KMS-11 (cell line): ENCODE results near the gene EML1.

Source experiments
- H2AFZ ChIP-seq: fragments of 200-600 bp; sonication (generic); 2 replicates; pipeline ENCODE4 v1.6.1; 2016; ENCODE audit warnings: antibody characterized with exemption, mixed run types, low read depth
- H3K27ac ChIP-seq: fragments of 200-600 bp; sonication (generic); 2 replicates; pipeline ENCODE4 v1.6.1; 2016; ENCODE audit warnings: mild to moderate bottlenecking, mixed run types
- H3K27me3 ChIP-seq: fragments of 200-600 bp; sonication (generic); 2 replicates; pipeline ENCODE4 v1.6.1; 2017; ENCODE audit warnings: mild to moderate bottlenecking, low read depth, mixed run types, moderate library complexity; ENCODE audit not compliant: insufficient read depth
- H3K36me3 ChIP-seq: fragments of 200-600 bp; sonication (generic); 2 replicates; pipeline ENCODE4 v1.6.1; 2017; ENCODE audit warnings: mild to moderate bottlenecking, mixed run types; ENCODE audit not compliant: insufficient read depth
- H3K4me1 ChIP-seq: fragments of 200-600 bp; sonication (generic); 2 replicates; pipeline ENCODE4 v1.6.1; 2016; ENCODE audit warnings: mild to moderate bottlenecking, low read depth, mixed run types; ENCODE audit not compliant: poor library complexity, severe bottlenecking
- H3K4me2 ChIP-seq: fragments of 200-600 bp; sonication (generic); 2 replicates; pipeline ENCODE4 v1.7.0; 2016; ENCODE audit warnings: mild to moderate bottlenecking, mixed run types
- H3K4me3 ChIP-seq: fragments of 200-600 bp; sonication (generic); IDR thresholded peaks from 2 replicates; pipeline ENCODE4 v1.6.1; 2017; ENCODE audit warnings: low read depth, low read length, mixed read lengths; ENCODE audit not compliant: insufficient read depth
- H3K79me2 ChIP-seq: fragments of 200-600 bp; sonication (generic); 2 replicates; pipeline ENCODE4 v1.6.1; 2016; ENCODE audit warnings: low read depth, mixed run types; ENCODE audit not compliant: insufficient read depth
- H3K9ac ChIP-seq: fragments of 200-600 bp; sonication (generic); 2 replicates; pipeline ENCODE4 v1.6.1; 2016; ENCODE audit warnings: mild to moderate bottlenecking, mixed run types
- H4K20me1 ChIP-seq: fragments of 200-600 bp; sonication (generic); 2 replicates; pipeline ENCODE4 v1.6.1; 2016; ENCODE audit warnings: mild to moderate bottlenecking, mixed run types; ENCODE audit not compliant: insufficient read depth
- CTCF ChIP-seq: fragments of 200-600 bp; sonication (generic); conservative IDR thresholded peaks from 2 replicates; pipeline ENCODE4 v1.6.1; 2017; ENCODE audit warnings: low read depth, mild to moderate bottlenecking, antibody characterized with exemption, low read length, moderate library complexity, mixed read lengths

Gene EML1

GRCh38 chr14:99840265-99840664 lies 47.1 kb downstream of the EML1 start:
- Histone ChIP-seq H3K79me2 (no peaks in the 10 kb centered on the region), H2AFZ (no peak overlapping the region), H3K27me3 (no peaks in the 10 kb centered on the region), H3K4me3 (no peak overlapping the region), H3K36me3 (no peaks in the 10 kb centered on the region), H3K9ac (no peak overlapping the region), H3K4me2 (no peak overlapping the region), H3K4me1 (no peaks in the 10 kb centered on the region), H3K27ac (no peak overlapping the region), H4K20me1 (no peaks in the 10 kb centered on the region)
- no peak for TF ChIP-seq CTCF

DNA sequence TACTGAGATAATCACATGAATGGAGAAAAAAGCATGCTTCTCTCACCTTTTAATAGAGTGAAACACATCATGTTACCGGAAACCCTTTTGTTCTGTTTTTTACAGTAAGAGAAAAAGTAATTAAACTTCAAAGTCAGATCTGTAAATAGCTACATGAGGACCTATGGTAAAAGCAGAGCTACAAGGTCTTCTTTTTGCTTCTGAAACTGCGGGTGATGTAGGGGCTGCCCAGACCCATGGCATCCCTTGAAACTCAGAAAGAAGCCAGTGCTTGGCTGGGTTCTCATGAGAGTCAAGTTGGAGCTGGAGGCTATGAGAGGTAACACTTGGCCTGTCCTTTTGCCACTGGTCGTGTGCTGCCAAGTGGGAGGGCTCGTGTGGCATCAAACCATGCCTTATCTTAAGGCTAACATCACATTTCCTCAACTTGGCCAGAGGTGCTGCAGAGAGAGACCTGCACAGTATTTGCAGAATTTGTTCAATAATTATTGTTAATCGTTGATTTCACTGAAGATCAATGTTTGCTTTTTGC lies 47.6 kb downstream of the EML1 start:
- Histone ChIP-seq H3K4me3 (no peak overlapping the region), H3K36me3 (no peaks in the 10 kb centered on the region), H4K20me1 (no peaks in the 10 kb centered on the region), H3K4me2 (no peak overlapping the region), H3K4me1 (no peaks in the 10 kb centered on the region), H3K9ac (no peak overlapping the region), H3K27ac (no peak overlapping the region), H3K79me2 (no peaks in the 10 kb centered on the region), H2AFZ (no peak overlapping the region), H3K27me3 (no peaks in the 10 kb centered on the region)
- TF ChIP-seq CTCF, result no peak

DNA sequence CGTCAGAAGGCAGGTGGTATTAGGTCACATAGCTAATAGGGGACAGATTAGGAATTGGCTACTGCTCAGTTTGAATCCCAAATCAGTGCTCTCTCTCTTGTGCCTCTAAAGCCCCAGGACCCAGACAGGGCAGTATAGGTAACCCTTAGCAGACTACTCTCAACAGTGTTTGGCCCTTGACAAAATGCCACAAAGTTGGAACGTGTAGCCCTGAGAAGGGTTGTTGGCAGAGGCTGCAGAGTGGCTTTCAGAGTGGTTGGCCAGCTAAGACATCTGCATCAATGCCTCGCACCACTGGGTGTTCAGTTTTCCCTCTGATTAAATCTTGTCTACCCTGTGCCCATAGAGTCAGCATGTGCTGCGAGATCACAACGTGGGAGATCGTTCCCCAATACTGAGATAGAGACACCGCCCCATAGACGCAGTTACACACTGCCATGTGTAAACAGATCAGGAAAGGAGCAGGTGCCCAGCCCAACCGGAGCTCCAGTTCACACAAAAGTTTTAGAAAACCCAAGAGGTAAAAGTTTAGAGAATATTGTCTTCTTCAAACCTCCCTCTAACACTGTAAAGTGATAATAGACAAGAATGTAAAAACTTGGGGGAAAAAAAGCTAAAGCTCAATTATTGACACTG lies 48.3 kb downstream of the EML1 start:
- no peak overlapping the region for H3K27ac ChIP-seq
- no peak overlapping the region for H2AFZ ChIP-seq
- no peaks in the 10 kb centered on the region for H3K27me3 ChIP-seq
- TF ChIP-seq CTCF, result no peak
- no peaks in the 10 kb centered on the region for H4K20me1 ChIP-seq
- no peak overlapping the region for H3K4me3 ChIP-seq
- H3K9ac ChIP-seq, result no peak overlapping the region
- no peak overlapping the region for H3K4me2 ChIP-seq
- no peaks in the 10 kb centered on the region for H3K79me2 ChIP-seq
- no peaks in the 10 kb centered on the region for H3K36me3 ChIP-seq
- H3K4me1 ChIP-seq, result no peaks in the 10 kb centered on the region

DNA sequence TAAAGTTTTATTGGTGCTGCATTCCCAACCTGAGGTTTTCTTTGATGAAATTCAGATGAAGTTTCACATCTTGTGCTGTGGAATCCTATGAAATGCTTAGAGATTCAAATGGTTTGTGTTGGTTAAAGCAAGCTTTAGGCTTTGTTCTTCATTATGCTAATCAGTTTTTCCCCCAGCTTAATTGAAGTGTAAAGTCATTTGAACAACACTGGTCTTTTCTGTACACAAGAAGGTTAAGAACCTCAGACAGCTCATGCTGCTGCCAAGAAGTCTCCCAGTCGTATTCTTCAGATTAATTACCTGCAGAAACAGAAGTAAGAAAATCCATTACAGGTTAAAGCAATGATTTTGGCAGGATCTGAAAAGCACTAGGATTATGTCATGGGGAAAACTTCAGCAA lies 48.9 kb downstream of the EML1 start:
- no peak for TF ChIP-seq CTCF
- Histone ChIP-seq H3K36me3 (no peaks in the 10 kb centered on the region), H3K4me1 (no peaks in the 10 kb centered on the region), H4K20me1 (no peaks in the 10 kb centered on the region), H3K9ac (no peak overlapping the region), H3K27ac (no peak overlapping the region), H3K4me3 (no peak overlapping the region), H3K27me3 (no peaks in the 10 kb centered on the region), H3K4me2 (no peak overlapping the region), H3K79me2 (no peaks in the 10 kb centered on the region), H2AFZ (no peak overlapping the region)
